H1 (cell line): ENCODE results near the gene AKAP8. TPM values are rescaled to one million over a fixed set of nuclear protein-coding genes. Genes with fewer than 3 reads are reported as not detected.

Experiments used
- CEBPB ChIP-seq: IDR thresholded peaks from 2 replicates; pipeline ENCODE4 v1.6.1; 2012; ENCODE audit warnings: low read depth, low read length
- POLR2AphosphoS5 ChIP-seq: IDR thresholded peaks from 2 replicates; pipeline ENCODE4 v1.6.1; 2011; ENCODE audit warnings: low read depth, low read length
- polyA plus RNA-seq, 7 experiments: library from polyadenylated mRNA; depleted of rRNA in 3 of 7; stranded (reverse) in 5 of 7; unstranded in 2 of 7; fragments of >200 nt in 5 of 7; fragments of 200-250 nt in 2 of 7; gene quantifications; 1 replicate in 5 of 7; 2 replicates in 1 of 7; 4 replicates in 1 of 7; pipeline versions ENCODE4 v1.2.1 to v1.2.3, GENCODE V29; 2011 to 2013; ENCODE audit warnings: missing spikeins in 2 of 7, mixed read lengths in 2 of 7
- total RNA-seq: library from RNA; stranded (reverse); fragmentation: NEBNext Ultra II Directional; extraction: Animal tissue kit (Norgen Biotek cat#: 25700); gene quantifications from 2 replicates; pipeline ENCODE4 v1.2.1, GENCODE V29; 2021
- TF ChIP-seq, protein P1 (sequence below): fragments of 300-600 bp; sonication (generic); IDR thresholded peaks from 2 replicates; pipeline ENCODE4 v1.7.1; 2012; ENCODE audit warnings: low read length, moderate library complexity, mild to moderate bottlenecking, inconsistent platforms; ENCODE audit not compliant: insufficient replicate concordance

The AKAP8 gene
- total and polyA plus RNA-seq, 2 of the 8 experiments (the other 6 are each of a cell fraction or from before 2014, with no cell fraction given) = 17.0 to 41.0 TPM

GRCh38 chr19:15424121-15424520 is 44.5 kb upstream of the AKAP8 start (continued):
- TF ChIP-seq, protein P1, sequence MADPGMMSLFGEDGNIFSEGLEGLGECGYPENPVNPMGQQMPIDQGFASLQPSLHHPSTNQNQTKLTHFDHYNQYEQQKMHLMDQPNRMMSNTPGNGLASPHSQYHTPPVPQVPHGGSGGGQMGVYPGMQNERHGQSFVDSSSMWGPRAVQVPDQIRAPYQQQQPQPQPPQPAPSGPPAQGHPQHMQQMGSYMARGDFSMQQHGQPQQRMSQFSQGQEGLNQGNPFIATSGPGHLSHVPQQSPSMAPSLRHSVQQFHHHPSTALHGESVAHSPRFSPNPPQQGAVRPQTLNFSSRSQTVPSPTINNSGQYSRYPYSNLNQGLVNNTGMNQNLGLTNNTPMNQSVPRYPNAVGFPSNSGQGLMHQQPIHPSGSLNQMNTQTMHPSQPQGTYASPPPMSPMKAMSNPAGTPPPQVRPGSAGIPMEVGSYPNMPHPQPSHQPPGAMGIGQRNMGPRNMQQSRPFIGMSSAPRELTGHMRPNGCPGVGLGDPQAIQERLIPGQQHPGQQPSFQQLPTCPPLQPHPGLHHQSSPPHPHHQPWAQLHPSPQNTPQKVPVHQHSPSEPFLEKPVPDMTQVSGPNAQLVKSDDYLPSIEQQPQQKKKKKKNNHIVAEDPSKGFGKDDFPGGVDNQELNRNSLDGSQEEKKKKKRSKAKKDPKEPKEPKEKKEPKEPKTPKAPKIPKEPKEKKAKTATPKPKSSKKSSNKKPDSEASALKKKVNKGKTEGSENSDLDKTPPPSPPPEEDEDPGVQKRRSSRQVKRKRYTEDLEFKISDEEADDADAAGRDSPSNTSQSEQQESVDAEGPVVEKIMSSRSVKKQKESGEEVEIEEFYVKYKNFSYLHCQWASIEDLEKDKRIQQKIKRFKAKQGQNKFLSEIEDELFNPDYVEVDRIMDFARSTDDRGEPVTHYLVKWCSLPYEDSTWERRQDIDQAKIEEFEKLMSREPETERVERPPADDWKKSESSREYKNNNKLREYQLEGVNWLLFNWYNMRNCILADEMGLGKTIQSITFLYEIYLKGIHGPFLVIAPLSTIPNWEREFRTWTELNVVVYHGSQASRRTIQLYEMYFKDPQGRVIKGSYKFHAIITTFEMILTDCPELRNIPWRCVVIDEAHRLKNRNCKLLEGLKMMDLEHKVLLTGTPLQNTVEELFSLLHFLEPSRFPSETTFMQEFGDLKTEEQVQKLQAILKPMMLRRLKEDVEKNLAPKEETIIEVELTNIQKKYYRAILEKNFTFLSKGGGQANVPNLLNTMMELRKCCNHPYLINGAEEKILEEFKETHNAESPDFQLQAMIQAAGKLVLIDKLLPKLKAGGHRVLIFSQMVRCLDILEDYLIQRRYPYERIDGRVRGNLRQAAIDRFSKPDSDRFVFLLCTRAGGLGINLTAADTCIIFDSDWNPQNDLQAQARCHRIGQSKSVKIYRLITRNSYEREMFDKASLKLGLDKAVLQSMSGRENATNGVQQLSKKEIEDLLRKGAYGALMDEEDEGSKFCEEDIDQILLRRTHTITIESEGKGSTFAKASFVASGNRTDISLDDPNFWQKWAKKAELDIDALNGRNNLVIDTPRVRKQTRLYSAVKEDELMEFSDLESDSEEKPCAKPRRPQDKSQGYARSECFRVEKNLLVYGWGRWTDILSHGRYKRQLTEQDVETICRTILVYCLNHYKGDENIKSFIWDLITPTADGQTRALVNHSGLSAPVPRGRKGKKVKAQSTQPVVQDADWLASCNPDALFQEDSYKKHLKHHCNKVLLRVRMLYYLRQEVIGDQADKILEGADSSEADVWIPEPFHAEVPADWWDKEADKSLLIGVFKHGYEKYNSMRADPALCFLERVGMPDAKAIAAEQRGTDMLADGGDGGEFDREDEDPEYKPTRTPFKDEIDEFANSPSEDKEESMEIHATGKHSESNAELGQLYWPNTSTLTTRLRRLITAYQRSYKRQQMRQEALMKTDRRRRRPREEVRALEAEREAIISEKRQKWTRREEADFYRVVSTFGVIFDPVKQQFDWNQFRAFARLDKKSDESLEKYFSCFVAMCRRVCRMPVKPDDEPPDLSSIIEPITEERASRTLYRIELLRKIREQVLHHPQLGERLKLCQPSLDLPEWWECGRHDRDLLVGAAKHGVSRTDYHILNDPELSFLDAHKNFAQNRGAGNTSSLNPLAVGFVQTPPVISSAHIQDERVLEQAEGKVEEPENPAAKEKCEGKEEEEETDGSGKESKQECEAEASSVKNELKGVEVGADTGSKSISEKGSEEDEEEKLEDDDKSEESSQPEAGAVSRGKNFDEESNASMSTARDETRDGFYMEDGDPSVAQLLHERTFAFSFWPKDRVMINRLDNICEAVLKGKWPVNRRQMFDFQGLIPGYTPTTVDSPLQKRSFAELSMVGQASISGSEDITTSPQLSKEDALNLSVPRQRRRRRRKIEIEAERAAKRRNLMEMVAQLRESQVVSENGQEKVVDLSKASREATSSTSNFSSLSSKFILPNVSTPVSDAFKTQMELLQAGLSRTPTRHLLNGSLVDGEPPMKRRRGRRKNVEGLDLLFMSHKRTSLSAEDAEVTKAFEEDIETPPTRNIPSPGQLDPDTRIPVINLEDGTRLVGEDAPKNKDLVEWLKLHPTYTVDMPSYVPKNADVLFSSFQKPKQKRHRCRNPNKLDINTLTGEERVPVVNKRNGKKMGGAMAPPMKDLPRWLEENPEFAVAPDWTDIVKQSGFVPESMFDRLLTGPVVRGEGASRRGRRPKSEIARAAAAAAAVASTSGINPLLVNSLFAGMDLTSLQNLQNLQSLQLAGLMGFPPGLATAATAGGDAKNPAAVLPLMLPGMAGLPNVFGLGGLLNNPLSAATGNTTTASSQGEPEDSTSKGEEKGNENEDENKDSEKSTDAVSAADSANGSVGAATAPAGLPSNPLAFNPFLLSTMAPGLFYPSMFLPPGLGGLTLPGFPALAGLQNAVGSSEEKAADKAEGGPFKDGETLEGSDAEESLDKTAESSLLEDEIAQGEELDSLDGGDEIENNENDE = no peak
- TF ChIP-seq CEBPB (no peak), POLR2AphosphoS5 (no peak)
